GM21447 (cell line): Measurements from ENCODE around the gene SLC22A13.
"Not testable (repeated sequence)": the region's sequence is repeated elsewhere in the genome, so short reads cannot be mapped to it uniquely, and the experiment has no call there.

Experiments used
- ATAC-seq: cut with Tn5 transposase; IDR thresholded peaks from one replicate; pipeline ENCODE4 v1.9.1; 2021; ENCODE audit not compliant: unreplicated experiment

SLC22A13 gene

GRCh38 chr3:38297947-38298711, 32.5 kb downstream of the SLC22A13 start:
- ATAC-seq: no peak

GRCh38 chr3:38306941-38307340, 41.3 kb downstream of the SLC22A13 start:
- ATAC-seq: no peak

GRCh38 chr3:38307599-38307998, 42.0 kb downstream of the SLC22A13 start:
- ATAC-seq: no peak

- ATAC-seq: no peak
These were observed 42.8 kb downstream of the SLC22A13 start for GRCh38 chr3:38308456-38308855.

DNA sequence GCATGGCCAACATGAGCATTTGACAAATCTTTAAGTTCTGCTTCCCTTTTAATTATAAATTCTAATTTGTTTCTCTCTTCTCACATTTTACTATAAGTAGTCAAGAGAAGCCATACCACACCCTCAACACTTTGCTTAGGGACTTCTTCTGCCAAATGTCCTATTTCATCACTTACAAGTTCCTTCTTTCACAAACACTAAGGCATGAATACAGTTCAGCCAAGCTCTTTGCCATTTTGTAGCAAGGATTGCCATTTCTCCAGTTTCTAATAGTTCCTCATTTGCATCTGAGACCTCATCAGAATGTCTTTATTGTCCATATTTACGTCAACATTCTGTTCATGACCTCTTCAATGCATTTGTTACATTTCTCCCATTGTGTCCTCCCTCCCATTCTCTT, 45.9 kb downstream of the SLC22A13 start:
- no peak for ATAC-seq

DNA sequence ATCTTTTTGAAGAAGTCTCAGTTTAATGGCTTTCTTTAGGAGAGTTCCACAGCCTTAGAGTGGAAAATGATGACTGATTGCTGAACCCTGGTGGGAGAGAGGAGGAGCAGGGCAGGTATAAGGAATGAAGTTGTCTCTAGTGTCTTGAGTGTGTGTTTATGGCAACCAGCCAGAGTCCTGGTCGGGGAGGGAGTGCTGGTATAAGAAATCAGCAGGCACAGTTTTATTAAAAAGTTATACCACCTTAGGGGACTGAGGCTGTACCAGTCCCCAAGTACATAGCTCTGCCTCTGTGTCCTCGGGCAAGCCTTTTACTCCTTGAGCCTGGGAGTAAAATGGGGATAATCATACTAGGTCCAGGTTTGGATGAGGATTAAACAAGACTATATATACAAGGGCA, 46.3 kb downstream of the SLC22A13 start:
- no peak for ATAC-seq

- ATAC-seq: no peak
These were observed 46.7 kb downstream of the SLC22A13 start for GRCh38 chr3:38312356-38312755.

DNA sequence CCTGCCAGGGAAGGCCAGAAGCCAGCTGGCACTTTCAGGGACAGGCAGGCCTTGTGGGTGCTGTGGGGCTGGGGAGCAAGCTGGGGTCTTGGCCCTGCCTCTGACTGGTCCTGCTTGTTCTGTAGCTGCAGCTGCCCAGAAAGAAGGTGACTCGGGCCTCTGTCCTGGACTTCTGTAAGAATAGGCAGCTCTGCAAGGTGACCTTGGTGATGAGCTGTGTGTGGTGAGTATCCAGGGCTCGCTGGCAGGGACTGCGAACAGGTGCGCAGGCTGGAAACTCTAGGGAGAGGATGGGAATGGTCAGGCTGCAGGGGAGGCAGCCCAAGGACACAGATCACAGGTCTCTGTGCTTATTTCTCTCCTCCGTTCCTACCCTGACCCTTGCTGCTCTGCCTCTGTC, 47.7 kb downstream of the SLC22A13 start:
- no peak for ATAC-seq

GRCh38 chr3:38313695-38314094, 48.1 kb downstream of the SLC22A13 start:
- no peak for ATAC-seq

GRCh38 chr3:38314112-38314763, 48.6 kb downstream of the SLC22A13 start:
- ATAC-seq: no peak

DNA sequence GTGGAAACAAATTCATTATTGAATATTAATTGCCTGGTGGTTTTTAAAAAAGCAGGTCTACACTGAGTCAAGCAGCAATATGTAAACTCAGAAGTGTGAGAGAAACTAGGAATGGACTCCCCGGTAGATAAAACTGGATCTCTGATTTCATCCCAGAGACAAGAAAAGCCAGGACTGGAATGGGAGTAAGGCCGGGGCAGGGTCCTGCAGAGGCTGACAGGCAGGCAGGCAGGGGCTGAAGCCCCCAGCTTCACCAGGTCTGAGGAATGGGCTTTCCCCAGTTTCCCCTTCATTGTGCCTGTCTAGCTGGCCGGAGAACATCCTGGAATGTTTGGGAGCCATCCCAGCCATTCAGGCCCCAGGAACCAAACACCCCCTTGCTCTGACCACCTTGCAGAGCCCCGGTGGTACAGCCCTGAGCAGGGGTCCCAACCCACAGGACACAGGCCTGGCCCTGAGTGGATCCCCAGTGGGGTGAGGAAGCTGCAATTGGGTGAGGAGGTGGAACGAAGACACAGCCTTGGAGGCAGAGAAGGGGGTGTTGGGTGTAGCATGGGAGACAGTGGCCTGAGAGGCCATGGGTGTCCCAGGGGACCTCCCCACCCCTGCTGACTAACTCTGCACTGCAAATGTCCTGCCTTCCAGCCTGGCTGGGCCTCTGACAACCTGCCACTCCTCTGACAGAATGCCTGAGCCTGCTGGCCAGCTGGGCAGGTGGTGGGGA, 49.3 kb downstream of the SLC22A13 start:
- ATAC-seq: no peak

DNA sequence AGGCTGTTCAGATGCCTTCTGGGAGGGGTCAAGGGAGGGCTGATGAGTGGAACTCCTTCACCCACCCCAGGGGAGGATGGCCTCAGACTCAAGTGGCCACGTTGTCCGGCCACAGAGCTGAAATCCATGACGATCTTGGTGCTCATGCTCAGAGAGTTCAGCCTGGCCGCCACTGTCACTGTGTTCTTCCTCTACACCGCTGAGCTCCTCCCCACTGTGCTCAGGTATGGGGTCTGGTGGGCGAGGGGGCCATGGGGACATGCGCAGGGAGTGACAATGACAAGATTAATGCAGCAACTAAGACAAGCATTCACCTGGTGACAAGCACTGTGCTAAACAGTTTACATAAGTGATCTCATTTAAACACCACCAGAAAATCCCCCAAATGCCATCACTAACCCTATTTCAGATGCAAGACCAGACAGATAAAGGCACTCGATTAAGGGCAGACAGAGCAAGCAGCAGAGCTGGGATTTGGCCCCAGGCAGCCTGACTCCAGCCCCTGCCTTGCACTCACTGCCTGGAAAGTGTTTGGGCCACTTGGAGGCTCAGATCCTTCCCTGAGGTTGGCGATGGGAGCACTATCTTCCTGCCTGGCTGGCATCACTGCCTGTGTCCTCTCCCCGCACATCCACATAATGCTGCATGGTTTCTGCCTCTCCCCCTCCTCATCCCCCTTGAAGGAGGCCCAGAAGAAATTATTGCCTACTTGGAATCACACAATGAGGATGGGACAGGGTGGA, 50.0 kb downstream of the SLC22A13 start:
- no peak for ATAC-seq

DNA sequence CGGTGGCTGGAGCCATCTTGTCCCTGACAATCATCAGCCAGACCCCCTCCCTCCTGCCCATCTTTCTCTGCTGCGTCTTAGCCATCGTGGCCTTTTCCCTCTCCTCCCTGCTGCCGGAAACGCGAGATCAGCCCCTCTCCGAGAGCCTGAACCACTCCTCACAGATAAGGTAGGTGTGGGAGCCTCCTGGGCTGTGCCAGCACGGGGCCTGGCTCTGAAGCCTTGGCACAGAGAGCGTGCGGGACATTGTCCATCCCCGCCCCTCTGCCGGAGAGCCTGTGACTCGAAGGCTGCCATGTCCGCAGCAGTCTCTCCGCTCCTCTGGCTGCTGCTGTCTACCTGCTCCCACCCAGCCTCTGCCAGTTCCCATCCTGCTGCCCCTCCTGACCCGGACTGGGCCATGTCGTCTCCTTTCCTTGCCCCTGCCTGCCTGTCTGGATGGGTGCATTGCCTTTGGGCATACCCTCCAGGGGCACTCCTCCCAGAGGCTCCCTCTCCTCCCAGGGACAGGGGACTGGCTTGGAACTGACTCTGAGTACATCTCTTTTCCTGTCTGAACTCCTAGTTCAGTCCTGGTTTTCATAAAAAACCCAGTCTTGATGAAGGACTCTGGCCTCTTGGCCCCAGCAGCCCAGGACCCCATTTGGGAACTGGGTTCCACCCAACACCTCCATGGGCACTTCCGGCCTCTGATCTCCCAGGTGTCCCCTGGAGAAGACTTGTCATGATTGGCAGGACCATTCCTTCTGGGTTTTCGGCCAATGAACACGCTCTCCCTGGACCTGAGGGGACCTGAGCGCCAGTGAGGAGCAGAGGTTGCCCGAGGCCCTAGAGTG, 51.0 kb downstream of the SLC22A13 start:
- no peak for ATAC-seq

DNA sequence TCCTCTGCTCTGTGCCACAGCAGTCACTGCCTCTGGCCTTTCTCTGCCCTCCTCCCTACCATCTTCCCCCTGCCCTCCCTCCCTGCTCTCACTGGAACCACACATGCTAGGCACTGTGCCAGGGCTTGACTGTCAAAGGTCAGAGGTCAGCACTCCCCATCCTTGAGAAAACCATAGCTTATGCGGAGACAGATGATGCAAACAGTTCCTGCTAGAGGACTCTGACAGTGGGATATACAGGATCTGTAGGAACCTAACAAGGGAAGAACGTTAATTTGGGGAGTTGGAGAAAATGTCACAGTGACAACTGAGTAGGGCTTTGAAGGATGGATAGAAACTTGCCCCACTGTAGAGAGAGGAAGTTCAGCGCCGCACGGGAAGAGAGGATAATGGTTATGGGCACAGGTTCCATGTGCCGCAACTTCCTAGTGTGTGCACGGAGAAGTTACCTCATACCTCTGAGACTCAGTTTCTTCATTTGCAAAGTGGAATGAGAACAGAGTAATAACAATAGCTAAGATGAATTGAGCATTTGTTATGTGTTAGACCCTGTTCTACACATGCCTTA, 51.7 kb downstream of the SLC22A13 start:
- ATAC-seq: no peak

DNA sequence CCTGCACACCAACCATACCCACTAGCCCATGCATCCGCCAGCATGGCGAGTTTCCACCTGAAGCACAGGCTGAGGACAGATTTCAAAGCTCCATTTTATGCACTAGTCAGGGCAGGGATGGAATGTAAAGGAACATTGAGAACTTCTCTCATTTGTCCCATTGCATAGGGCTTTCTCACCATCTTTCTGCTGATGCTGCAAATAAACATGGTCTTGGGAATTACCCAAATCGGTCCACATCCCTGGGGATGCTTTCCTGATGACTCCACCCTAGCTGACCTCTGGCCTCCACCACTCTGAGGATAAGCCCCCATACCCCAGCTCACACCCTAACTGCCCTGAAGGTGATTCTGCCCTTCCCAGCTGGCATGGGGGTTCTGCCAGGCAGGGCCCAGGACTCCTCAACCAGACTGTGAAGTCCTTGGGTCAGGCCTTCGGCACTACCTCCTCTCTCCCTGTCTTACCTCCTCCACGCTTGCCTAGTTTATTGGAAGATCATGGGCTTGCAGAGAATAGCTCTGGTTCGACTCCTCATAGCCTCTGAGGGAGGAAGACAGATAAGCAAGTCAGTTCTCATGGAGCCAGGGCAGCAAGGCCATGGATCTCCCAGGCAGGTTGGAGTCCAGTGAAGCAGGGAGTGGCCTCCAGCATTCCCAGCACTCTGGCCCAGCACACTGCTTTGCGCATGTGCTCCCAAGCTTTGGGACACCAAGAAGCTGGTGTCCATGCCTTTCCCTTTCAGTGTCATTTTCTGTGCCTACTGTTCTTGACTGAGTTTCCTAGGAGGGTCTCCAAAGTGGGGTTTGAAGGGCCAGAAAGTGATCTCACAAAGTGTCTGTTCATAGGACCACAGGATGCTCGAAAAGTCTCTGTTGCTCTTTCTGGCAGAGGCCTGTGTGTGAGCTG, 53.4 kb downstream of the SLC22A13 start:
- ATAC-seq: no peak

- ATAC-seq: not testable (repeated sequence)
These were observed 55.0 kb downstream of the SLC22A13 start for GRCh38 chr3:38320638-38321037.

- no peak for ATAC-seq
These were observed 57.4 kb downstream of the SLC22A13 start for GRCh38 chr3:38323060-38323459.

- ATAC-seq: no peak
These were observed 59.6 kb downstream of the SLC22A13 start for GRCh38 chr3:38325256-38325655.
